Neutrophil (primary cell): ENCODE results near the gene ILDR2.

Experiments used
- H3K27ac ChIP-seq: fragments of 200-600 bp; sonication (generic); 2 replicates; pipeline ENCODE4 v1.5.1; 2016; ENCODE audit warnings: mild to moderate bottlenecking, moderate library complexity
- H3K27me3 ChIP-seq: fragments of 200-600 bp; sonication (generic); 2 replicates; pipeline ENCODE4 v1.6.0; 2016; ENCODE audit warnings: mild to moderate bottlenecking
- H3K36me3 ChIP-seq: fragments of 200-600 bp; sonication (generic); 2 replicates; pipeline ENCODE4 v1.5.1; 2017
- H3K4me1 ChIP-seq, 2 experiments: fragments of 200-600 bp in 1 of 2; sonication (generic) in 1 of 2; 1 replicate in 1 of 2; 2 replicates in 1 of 2; pipeline versions ENCODE4 v1.5.1 to v1.6.1; 2013 to 2016; ENCODE audit warnings: low read depth in 1 of 2, low read length in 1 of 2, mild to moderate bottlenecking in 1 of 2, moderate library complexity in 1 of 2; ENCODE audit not compliant: control insufficient read depth in 1 of 2, insufficient read depth in 1 of 2
- H3K4me3 ChIP-seq, 2 experiments: fragments of 200-600 bp in 1 of 2; sonication (generic) in 1 of 2; 1 replicate in 1 of 2; 2 replicates in 1 of 2; pipeline ENCODE4 v1.5.1; 2013 to 2016; ENCODE audit warnings: low read depth in 1 of 2, low read length in 1 of 2, mild to moderate bottlenecking in 1 of 2, moderate library complexity in 1 of 2
- H3K9me3 ChIP-seq: fragments of 200-600 bp; sonication (generic); 2 replicates; pipeline ENCODE4 v1.5.1; 2016
- CTCF ChIP-seq: fragments of 200-600 bp; sonication (generic); IDR thresholded peaks from 2 replicates; pipeline ENCODE4 v1.5.1; 2016; ENCODE audit warnings: antibody characterized with exemption

The ILDR2 gene

DNA sequence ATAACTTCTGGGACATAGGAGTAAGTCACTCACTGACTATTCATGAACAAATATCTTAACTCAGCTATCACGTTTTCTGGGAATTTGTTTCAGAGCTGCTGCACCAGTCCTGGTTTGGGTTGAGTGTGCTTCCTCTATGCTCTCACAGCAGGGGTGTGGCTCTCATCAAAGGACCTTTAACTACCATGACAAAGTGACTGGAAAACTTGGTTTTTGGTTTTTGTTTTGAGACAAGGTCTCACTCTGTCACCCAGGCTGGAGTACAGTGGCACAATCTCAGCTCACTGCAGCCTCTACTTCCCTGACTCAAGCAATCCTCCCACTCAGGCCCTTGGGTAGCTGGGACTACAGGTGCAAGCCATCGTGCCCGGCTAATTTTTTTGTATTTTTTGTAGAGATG, 4.1 kb downstream of the ILDR2 start:
- no peak overlapping the region for H3K27ac ChIP-seq
- no peak overlapping the region for H3K4me3 ChIP-seq
- peaks cover 87% of the 10 kb centered on the region for H3K27me3 ChIP-seq
- H3K9me3 ChIP-seq: no peaks in the 10 kb centered on the region
- TF ChIP-seq CTCF: no peak
- no peaks in the 10 kb centered on the region for H3K36me3 ChIP-seq
- peaks cover 6 to 9% of the 10 kb centered on the region in 2 experiments for H3K4me1 ChIP-seq

DNA sequence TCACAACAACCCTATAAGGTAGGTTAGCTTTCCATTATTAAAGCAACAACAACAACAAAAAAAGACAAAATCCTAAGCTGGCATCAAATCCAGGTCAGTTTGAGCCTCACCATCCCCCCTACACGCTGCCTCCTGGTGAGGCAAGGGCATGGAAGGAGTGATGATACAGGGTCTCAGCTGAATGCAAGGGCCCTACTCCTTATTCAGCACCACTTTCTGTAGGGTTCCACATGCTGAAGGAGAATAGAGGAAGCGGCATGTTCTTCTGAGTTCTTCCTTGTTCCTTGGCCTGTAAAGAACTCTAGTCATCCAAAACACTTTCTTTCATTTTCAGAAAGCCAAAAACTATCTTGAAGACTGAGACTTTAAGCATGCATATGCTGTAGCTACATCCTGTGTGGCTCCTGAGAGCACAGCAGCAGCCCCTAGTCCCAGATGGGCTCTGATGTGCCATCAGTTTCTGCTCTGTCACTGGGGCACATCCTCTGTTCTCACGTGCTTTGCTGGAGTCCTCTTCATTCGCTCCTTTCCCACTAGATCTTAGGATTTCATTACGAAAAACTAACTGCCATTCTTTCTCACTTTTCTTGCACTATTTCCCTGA, 6.2 kb downstream of the ILDR2 start:
- Histone ChIP-seq H3K27me3 (peaks cover 67% of the 10 kb centered on the region), H3K4me1 (no peaks in the 10 kb centered on the region), H3K36me3 (no peaks in the 10 kb centered on the region), H3K9me3 (no peaks in the 10 kb centered on the region), H3K4me3 (no peak overlapping the region), H3K27ac (no peak overlapping the region)
- no peak for TF ChIP-seq CTCF

GRCh38 chr1:166960858-166961474, 14.4 kb downstream of the ILDR2 start:
- peaks cover 20% of the 10 kb centered on the region for H3K27me3 ChIP-seq
- H3K36me3 ChIP-seq: no peaks in the 10 kb centered on the region
- H3K4me1 ChIP-seq: no peaks in the 10 kb centered on the region
- H3K27ac ChIP-seq: no peak overlapping the region
- H3K4me3 ChIP-seq: no peak overlapping the region
- TF ChIP-seq CTCF: no peak
- H3K9me3 ChIP-seq: no peaks in the 10 kb centered on the region

DNA sequence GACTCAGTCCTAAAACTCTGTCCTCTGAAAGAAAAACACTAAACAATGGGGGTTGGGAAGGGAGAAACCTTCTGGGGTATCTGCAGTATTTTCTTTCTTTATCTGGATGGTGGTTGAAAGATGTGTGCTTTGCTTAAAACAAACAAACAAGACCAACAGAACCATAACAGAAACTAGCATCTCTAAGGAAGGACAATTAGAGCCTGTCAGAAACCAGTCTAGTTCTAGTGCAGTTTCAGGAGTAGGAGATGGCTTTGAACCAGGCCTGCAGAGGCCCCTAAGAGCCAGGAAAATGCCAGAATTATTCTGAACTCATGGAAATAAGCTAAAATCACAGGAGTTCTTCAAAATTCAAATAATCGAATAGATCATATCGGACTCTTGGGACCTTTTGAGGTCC, 18.5 kb downstream of the ILDR2 start:
- Histone ChIP-seq H3K4me1 (no peaks in the 10 kb centered on the region), H3K27ac (no peak overlapping the region), H3K4me3 (no peak overlapping the region), H3K9me3 (no peaks in the 10 kb centered on the region), H3K36me3 (no peaks in the 10 kb centered on the region), H3K27me3 (peaks cover 27% of the 10 kb centered on the region)
- no peak for TF ChIP-seq CTCF

- Histone ChIP-seq H3K4me1 (no peaks in the 10 kb centered on the region), H3K27ac (no peak overlapping the region), H3K36me3 (no peaks in the 10 kb centered on the region), H3K27me3 (peaks cover 28% of the 10 kb centered on the region), H3K9me3 (no peaks in the 10 kb centered on the region), H3K4me3 (no peak overlapping the region)
- TF ChIP-seq CTCF: no peak
Observed at GRCh38 chr1:166956057-166956850, 19.1 kb downstream of the ILDR2 start.
